ENCODE results near the gene YJU2. TPM values are rescaled to one million over a fixed set of nuclear protein-coding genes. Genes with fewer than 3 reads are reported as not detected.
"Not testable (repeated sequence)": the region's sequence is repeated elsewhere in the genome, so short reads cannot be mapped to it uniquely, and the experiment has no call there.

The YJU2 gene
- total and polyA plus RNA-seq, 9 donors: 14.2 to 16.0 (median 15.1) TPM

GRCh38 chr19:4279267-4279529 lies 32.3 kb downstream of the YJU2 start:
- no peak for DNase-seq
- H3K27me3 ChIP-seq (ENCODE audit: control insufficient read depth, insufficient read depth, low read length): peaks cover 32% of the 10 kb centered on the region
- H3K4me1 ChIP-seq (ENCODE audit: control insufficient read depth, insufficient read depth, low read length): peaks cover 27% of the 10 kb centered on the region
- under 1% methylated on average over 18 of the region's 30 CpGs for whole genome bisulfite sequencing (ENCODE audit: insufficient coverage)
- H3K4me3 ChIP-seq (ENCODE audit: low read length): peak overlapping the region; percentile 64
- peak overlapping the region; percentile 86 for H3K27ac ChIP-seq (ENCODE audit: low read length)
- H3K9me3 ChIP-seq (replicated peaks; ENCODE audit: control insufficient read depth, low read depth, low read length): no peaks in the 10 kb centered on the region
- H3K36me3 ChIP-seq (ENCODE audit: control insufficient read depth, insufficient read depth, low read length): peaks cover 7% of the 10 kb centered on the region

DNA sequence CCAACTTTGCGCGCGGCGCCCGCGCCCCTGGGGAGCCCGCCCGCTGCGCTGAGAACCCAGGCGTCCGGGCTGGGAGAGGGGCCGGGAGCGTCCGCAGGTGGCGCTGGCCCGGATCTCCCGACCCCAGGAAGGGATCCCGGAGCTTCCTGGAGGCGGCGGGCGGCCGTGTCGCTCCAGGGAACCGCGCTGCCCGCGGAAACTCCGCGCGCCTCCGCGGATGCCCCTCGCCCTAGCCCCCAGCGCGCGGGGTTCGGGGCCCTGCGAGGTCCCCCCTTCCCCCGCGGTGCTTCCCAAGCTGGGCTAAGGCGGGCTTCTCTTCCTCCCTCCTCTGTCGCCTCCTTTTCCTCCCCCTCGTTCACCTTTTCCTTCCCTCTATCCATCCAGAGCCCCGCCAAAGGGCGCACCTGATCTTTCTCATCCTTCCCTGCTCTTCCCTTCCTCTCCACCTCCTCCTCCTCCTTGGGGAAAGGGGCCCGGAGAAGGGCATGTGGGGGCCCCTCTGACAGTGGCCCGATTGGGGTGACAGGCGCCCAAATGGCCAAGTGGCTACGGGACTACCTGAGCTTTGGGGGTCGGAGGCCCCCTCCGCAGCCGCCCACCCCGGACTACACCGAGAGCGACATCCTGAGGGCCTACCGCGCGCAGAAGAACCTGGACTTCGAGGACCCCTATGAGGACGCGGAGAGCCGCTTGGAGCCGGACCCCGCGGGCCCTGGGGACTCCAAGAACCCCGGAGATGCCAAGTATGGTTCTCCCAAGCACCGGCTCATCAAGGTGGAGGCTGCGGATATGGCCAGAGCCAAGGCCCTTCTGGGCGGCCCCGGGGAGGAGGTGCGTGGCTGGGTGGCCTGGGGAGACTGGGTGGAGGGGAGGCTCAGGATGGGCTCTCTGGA lies 32.9 kb downstream of the YJU2 start:
- no peaks in the 10 kb centered on the region for H3K9me3 ChIP-seq (replicated peaks; ENCODE audit: control insufficient read depth, low read depth, low read length)
- 3% methylated on average over 66 of the region's 71 CpGs for WGBS (ENCODE audit: insufficient coverage)
- H3K36me3 ChIP-seq (ENCODE audit: control insufficient read depth, insufficient read depth, low read length): peaks cover 13% of the 10 kb centered on the region
- peak overlapping the region; percentile 64 for H3K4me3 ChIP-seq (ENCODE audit: low read length)
- peaks cover 27% of the 10 kb centered on the region for H3K4me1 ChIP-seq (ENCODE audit: control insufficient read depth, insufficient read depth, low read length)
- no peak for DNase-seq
- peak overlapping the region; percentile 86 for H3K27ac ChIP-seq (ENCODE audit: low read length)
- peaks cover 33% of the 10 kb centered on the region for H3K27me3 ChIP-seq (ENCODE audit: control insufficient read depth, insufficient read depth, low read length)

DNA sequence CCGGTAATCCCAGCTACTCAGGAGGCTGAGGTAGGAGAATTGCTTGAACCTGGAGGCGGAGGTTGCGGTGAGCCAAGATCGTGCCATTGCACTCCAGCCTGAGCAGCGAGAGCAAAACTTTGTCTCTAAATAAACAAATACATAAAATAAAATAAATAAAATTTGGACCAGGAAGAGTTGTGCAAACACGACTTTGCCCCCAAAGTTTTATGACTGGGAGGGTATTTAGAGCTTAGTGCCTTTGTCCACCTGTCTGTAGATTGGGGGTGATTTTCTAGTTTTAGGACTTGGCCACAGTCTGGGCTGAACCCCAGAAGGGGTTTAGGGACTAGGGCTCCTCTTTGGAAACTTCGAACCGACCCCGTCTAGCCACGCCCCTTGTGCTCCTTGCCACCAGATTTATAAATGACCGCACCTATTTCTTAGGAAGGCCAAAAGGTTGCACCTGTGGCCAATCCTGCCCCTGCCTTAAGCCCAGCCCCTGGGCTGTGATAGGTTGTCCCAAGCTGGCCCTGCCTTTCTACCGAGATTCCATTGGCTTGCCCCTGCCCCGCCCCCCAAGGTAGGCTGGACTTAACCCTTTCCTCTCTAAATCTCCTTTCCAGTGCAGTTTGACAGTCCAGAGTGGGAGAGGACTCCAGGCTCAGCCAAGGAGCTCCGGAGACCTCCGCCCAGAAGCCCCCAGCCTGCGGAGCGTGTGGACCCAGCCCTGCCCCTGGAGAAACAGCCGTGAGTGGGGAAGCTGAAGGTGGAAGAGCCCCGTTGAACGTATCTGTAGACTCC lies 37.5 kb downstream of the YJU2 start:
- Histone ChIP-seq H3K9me3 (replicated peaks; ENCODE audit: control insufficient read depth, low read depth, low read length) (no peaks in the 10 kb centered on the region), H3K4me3 (ENCODE audit: low read length) (no peak overlapping the region), H3K27ac (ENCODE audit: low read length) (no peak overlapping the region), H3K4me1 (ENCODE audit: control insufficient read depth, insufficient read depth, low read length) (peaks cover 9% of the 10 kb centered on the region), H3K27me3 (ENCODE audit: control insufficient read depth, insufficient read depth, low read length) (peaks cover 23% of the 10 kb centered on the region), H3K36me3 (ENCODE audit: control insufficient read depth, insufficient read depth, low read length) (peaks cover 22% of the 10 kb centered on the region)
- DNase-seq: no peak
- 18% methylated on average over 11 of the region's 20 CpGs for WGBS (ENCODE audit: insufficient coverage)

DNA sequence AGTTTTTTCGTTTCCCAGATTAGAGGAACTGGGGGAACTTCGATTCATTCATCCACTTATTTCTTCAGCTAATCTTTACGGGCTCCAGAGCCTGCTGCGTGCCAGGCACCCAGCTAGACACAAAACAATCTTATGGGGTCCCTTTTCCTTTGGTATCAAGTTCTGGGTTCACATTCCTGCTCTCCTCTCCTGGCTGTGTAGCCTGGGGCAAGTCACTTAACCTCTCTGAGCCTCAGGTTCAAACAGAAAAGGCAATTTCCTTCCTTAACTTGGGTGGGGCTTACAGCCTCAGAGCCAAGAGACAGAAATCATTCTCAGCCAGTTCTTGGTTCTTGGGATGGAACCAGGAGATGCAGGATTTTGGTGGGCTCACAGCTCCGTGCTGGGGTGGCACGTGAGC lies 38.1 kb downstream of the YJU2 start:
- H3K27ac ChIP-seq (ENCODE audit: low read length): no peak overlapping the region
- peaks cover 7% of the 10 kb centered on the region for H3K4me1 ChIP-seq (ENCODE audit: control insufficient read depth, insufficient read depth, low read length)
- 74% methylated on average over 5 of the region's 6 CpGs for WGBS (ENCODE audit: insufficient coverage)
- H3K27me3 ChIP-seq (ENCODE audit: control insufficient read depth, insufficient read depth, low read length): peaks cover 18% of the 10 kb centered on the region
- no peak overlapping the region for H3K4me3 ChIP-seq (ENCODE audit: low read length)
- H3K9me3 ChIP-seq (replicated peaks; ENCODE audit: control insufficient read depth, low read depth, low read length): no peaks in the 10 kb centered on the region
- DNase-seq: no peak
- peaks cover 22% of the 10 kb centered on the region for H3K36me3 ChIP-seq (ENCODE audit: control insufficient read depth, insufficient read depth, low read length)

DNA sequence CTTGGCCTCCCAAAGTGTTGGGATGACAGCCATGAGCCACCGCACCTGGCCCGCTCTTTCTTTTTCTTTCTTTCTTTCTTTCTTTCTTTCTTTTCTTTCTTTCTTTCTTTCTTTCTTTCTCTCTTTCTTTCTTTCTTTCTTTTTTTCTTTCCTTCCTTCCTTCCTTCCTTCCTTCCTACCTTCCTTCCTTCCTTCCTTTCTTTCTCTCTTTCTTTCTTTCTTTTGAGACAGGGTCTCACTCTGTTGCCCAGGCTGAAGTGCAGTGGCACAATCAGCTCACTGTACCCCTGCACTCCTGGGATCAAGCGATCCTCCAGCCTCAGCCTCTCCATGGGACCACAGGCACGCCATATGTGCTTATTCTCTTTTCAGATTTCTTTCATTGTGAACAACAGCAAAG lies 39.3 kb downstream of the YJU2 start:
- not testable (repeated sequence) for H3K27ac ChIP-seq (ENCODE audit: low read length); H3K4me1 ChIP-seq (ENCODE audit: control insufficient read depth, insufficient read depth, low read length); H3K4me3 ChIP-seq (ENCODE audit: low read length); DNase-seq; H3K9me3 ChIP-seq (replicated peaks; ENCODE audit: control insufficient read depth, low read depth, low read length); H3K27me3 ChIP-seq (ENCODE audit: control insufficient read depth, insufficient read depth, low read length)
- WGBS (ENCODE audit: insufficient coverage): 90% methylated on average over 4 of the region's 4 CpGs
- peaks cover 25% of the 10 kb centered on the region for H3K36me3 ChIP-seq (ENCODE audit: control insufficient read depth, insufficient read depth, low read length)

DNA sequence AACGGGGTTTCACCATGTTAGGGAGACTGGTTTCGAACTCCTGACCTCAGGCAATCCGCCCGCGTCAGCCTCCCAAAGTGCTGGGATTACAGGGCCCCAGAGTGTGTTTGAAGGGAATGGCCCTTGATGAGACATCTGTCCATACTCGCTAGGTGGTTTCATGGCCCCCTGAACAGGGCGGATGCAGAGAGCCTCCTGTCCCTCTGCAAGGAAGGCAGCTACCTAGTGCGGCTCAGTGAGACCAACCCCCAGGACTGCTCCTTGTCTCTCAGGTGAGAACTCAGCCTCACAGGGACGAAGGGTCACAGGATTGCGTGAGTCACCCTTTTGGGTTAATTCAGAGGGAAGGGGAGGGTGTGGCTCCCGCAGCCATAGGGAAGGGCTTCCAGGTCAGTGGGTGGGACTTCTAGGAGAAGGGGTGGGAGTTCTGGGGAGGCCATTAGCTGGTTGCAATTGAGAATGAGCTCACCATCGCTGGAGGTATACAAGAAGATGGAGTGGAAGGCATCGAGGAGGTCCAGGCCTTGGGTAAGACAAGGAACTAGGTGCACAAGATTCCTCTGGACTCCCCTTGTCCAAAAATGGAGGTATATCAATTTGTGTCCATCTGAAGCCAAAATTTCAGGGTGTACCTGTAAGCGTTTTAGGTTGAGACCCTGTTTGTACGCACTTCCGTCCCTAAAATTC lies 41.4 kb downstream of the YJU2 start:
- Histone ChIP-seq H3K4me3 (ENCODE audit: low read length) (no peak overlapping the region), H3K4me1 (ENCODE audit: control insufficient read depth, insufficient read depth, low read length) (no peaks in the 10 kb centered on the region), H3K9me3 (replicated peaks; ENCODE audit: control insufficient read depth, low read depth, low read length) (no peaks in the 10 kb centered on the region), H3K27ac (ENCODE audit: low read length) (no peak overlapping the region), H3K27me3 (ENCODE audit: control insufficient read depth, insufficient read depth, low read length) (peaks cover 3% of the 10 kb centered on the region), H3K36me3 (ENCODE audit: control insufficient read depth, insufficient read depth, low read length) (peaks cover 19% of the 10 kb centered on the region)
- DNase-seq: no peak
- 71% methylated on average over 12 of the region's 16 CpGs for WGBS (ENCODE audit: insufficient coverage)

DNA sequence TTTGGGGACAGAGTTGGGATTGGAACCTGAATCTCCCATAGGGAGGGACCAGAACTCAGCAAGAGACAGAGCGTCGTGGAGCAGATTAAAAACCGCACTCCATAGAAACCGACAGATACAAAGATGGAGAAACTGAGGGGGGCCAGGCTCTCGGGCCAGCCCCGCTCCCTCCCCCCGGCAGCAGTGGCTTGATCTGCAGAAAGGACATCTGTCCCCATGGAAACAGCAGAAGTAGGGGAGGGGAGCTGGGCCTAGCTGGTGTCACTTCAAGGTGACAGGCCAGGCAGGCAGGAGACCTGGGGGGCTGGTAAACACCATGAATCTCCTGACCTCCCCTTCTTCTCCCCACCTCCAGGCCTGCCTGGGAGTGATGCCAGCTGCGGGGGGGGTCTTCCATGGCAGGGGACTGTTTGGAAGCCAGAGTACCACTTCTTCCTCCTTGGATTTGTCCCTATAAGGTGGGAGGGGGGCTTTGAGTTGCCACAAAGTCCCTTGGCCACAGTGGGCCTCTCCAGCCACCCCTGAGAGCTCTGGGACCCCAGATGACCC lies 44.4 kb downstream of the YJU2 start:
- H3K4me3 ChIP-seq (ENCODE audit: low read length): no peak overlapping the region
- peaks cover 5% of the 10 kb centered on the region for H3K4me1 ChIP-seq (ENCODE audit: control insufficient read depth, insufficient read depth, low read length)
- H3K27me3 ChIP-seq (ENCODE audit: control insufficient read depth, insufficient read depth, low read length): no peaks in the 10 kb centered on the region

DNA sequence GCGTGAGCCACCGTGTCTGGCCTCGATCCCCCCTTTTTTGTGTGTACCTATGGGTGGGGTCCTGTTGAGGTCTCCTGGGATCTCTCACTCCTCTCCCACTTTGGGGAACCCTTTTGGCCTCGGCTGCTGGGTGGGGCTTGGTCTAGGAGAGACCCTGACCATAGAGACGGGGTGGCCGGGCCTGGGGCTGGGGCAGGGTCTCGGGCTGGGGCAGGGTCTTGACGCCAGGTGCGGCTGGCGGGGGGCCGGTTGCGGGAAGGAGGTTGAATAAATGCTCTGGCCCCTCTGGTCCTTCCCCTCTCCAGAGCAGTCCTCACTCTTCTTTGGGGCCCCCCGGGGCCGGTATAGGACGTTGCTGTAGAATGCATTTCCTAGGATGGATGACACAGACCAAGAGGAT lies 45.6 kb downstream of the YJU2 start:
- Histone ChIP-seq H3K27me3 (ENCODE audit: control insufficient read depth, insufficient read depth, low read length) (no peaks in the 10 kb centered on the region), H3K36me3 (ENCODE audit: control insufficient read depth, insufficient read depth, low read length) (peaks cover 8% of the 10 kb centered on the region), H3K27ac (ENCODE audit: low read length) (no peak overlapping the region), H3K9me3 (replicated peaks; ENCODE audit: control insufficient read depth, low read depth, low read length) (no peaks in the 10 kb centered on the region), H3K4me3 (ENCODE audit: low read length) (no peak overlapping the region), H3K4me1 (ENCODE audit: control insufficient read depth, insufficient read depth, low read length) (peaks cover 13% of the 10 kb centered on the region)
- 100% methylated on average over 2 of the region's 15 CpGs for WGBS (ENCODE audit: insufficient coverage)
- DNase-seq: no peak

More for the DNA sequence above, 44.4 kb downstream of the YJU2 start:
- no peak for DNase-seq
- 55% methylated on average over 7 of the region's 8 CpGs for WGBS (ENCODE audit: insufficient coverage)
- no peaks in the 10 kb centered on the region for H3K9me3 ChIP-seq (replicated peaks; ENCODE audit: control insufficient read depth, low read depth, low read length)
- H3K27ac ChIP-seq (ENCODE audit: low read length): no peak overlapping the region
- H3K36me3 ChIP-seq (ENCODE audit: control insufficient read depth, insufficient read depth, low read length): peaks cover 8% of the 10 kb centered on the region

DNA sequence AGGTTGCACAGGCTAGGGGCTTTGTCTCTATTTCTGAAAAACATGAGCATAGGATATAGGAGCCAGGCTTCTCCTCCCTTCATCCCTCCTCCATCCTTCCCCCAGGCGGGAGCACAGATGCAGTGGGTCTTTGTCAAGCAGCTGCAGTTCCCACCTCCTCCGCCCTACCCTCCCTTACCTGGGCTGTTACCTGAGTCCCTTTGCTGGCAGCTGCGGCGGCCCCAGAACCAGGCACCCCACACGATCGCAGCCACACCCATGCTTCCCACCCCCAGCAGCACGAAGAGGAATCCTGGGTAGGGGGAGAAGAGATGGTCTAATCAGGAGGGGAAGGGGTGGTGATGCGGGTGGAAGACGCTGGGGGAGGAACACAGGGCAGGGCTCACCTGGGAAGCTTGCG lies 47.5 kb downstream of the YJU2 start:
- H3K36me3 ChIP-seq (ENCODE audit: control insufficient read depth, insufficient read depth, low read length): peaks cover 2% of the 10 kb centered on the region
- no peaks in the 10 kb centered on the region for H3K27me3 ChIP-seq (ENCODE audit: control insufficient read depth, insufficient read depth, low read length)
- 56% methylated on average over 2 of the region's 10 CpGs for WGBS (ENCODE audit: insufficient coverage)
- H3K4me1 ChIP-seq (ENCODE audit: control insufficient read depth, insufficient read depth, low read length): peaks cover 13% of the 10 kb centered on the region
- H3K27ac ChIP-seq (ENCODE audit: low read length): no peak overlapping the region
- H3K4me3 ChIP-seq (ENCODE audit: low read length): no peak overlapping the region
- DNase-seq: no peak
- H3K9me3 ChIP-seq (replicated peaks; ENCODE audit: control insufficient read depth, low read depth, low read length): no peaks in the 10 kb centered on the region

Data from muscle of leg (tissue), 11 donors.